Activated CD8-positive, alpha-beta memory T cell treated with anti-CD3 and anti-CD28 coated beads for 36 hours (primary cell): ENCODE data around the gene SAMD10. TPM values are rescaled to one million over a fixed set of nuclear protein-coding genes. Genes with fewer than 3 reads are reported as not detected.
"Not testable (repeated sequence)": the region's sequence is repeated elsewhere in the genome, so short reads cannot be mapped to it uniquely, and the experiment has no call there.

Experiments
- CTCF ChIA-PET: fragments of 350-600 bp; sonication (Branson Sonifier 250); formaldehyde crosslinking; loops from one replicate; lab custom pipeline; 2021; ENCODE audit warnings: antibody characterized with exemption; lab: Charles Lee
- POLR2A ChIA-PET: fragments of 350-600 bp; sonication (Branson Sonifier 250); formaldehyde crosslinking; loops from one replicate; lab custom pipeline; 2021; ENCODE audit warnings: antibody characterized with exemption; lab: Charles Lee
- total RNA-seq, 2 experiments: library from RNA; stranded (reverse); gene quantifications; one replicate each; pipeline ENCODE4 v1.2.3, GENCODE V29; 2021

SAMD10 gene
- total RNA-seq: 10 to 100 TPM; 19.0 to 20.5 TPM

DNA sequence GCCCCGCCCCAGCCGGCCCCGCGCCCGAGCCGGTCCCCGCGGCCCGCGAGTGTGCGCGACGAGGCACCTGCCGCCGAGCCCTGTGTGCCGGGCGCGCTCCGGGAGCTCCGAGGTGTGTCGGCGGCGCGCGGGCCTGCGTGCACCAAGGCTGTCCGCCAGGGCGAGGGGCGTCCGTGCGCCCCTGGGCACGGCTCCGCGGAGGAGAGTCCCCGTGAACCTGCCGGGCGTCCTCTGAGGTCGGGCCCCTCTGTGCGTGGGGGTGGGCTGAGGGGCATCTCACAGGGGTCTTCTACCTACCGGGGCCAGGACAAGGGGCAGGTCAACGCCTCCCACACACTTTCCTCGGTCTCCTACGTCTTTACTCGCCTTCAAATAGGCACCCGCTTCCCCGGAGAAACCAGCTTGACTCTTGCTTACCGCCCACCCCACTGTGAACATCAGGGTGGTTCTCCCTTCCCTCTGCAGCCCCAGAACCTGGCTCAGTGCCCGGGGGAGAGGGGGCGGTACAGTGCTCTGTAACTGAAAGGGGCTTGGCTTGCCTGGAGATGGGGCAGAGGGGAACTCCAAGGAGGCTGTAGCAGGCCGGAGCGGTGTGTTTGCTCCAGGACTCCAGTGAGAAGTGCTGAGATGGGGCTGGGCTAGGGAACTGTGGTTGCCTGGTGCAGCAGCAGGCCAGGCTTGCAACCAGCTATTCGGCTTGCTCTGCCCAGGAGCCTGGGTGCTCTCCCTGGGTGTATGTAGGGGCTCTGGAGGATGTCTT lies at the start of gene SAMD10:
TSS of gene SAMD10 (minus strand) at position 86 of the 760 bp plus-strand sequence. CDS start 175 bp downstream, outside the sequence.
- POLR2A ChIA-PET: interaction anchor here (0.6 to 2.0 kb wide), 6 partner anchors 22 to 459 kb away, joined by 3 to 13 read pairs (median 5); partner anchors contain the start of genes DNAJC5, LKAAEAR1 and PPDPF
- CTCF ChIA-PET: interaction anchor here (0.6 to 4.5 kb wide), 17 partner anchors 12 to 451 kb away, joined by 3 to 41 read pairs (median 4); partner anchors contain the start of genes ARFRP1, C20orf204, LIME1 and RGS19

DNA sequence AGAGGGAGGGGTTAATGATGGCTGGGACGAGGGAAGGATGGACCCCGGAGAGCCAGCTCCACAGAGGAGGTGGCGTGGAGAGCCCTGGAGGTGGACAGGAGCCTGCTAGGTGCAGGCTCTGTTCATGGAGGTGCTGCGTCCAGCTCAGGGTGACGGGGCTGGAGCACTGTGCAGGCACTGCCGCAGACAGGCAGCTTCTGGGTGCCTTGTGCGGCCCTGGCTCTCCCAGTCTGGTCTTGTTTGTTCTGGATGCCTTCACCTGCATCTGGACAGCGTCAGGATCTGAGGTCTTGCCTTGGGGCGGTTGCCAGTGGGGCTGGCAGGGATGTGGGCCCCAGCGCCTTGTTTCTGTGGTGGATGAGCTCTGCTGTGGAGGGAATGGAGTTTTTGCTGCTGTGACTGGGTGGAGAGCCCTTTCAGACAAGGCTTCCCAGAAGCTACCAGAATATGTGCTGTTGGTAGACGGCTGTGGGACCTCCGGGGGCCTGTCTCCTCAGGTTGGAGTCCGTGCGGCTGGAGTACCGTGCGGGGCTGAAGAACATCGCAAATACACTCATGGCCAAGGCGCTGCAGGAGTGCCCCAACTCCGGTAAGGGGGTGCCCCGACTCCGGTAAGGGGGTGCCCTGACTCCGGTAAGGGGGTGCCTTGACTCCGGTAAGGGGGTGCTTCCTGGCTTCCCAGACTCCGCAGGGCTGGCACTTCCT lies 48.7 kb upstream of the SAMD10 start:
- CTCF ChIA-PET: interaction anchor here (1.3 kb wide), 1 partner anchor 10 kb away, joined by 4 read pairs; no protein-coding TSS in a partner anchor
- POLR2A ChIA-PET: no interaction called here

DNA sequence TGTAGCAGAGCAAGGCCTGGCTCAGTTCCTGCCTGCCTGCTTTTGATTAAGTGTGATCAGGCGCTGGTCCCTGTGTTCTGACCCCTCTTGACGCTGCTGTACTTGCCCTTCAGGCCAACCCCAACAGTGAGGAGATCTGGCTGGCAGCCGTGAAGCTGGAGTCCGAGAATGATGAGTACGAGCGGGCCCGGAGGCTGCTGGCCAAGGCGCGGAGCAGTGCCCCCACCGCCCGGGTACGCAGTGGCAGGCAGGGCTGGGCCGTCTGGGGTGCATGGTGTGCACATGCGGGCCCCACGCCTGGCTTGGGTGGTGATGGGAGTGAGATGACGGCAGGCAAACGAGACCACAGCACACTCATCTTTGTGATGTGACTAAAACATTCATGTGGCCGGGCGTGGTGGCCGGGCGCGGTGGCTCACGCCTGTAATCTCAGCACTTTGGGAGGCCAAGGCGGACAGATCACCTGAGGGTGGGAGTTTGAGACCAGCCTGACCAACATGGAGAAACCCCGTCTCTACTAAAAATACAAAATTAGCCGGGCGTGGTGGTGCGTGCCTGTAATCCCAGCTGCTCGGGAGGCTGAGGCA lies 46.5 kb upstream of the SAMD10 start:
- POLR2A ChIA-PET: no interaction called here

DNA sequence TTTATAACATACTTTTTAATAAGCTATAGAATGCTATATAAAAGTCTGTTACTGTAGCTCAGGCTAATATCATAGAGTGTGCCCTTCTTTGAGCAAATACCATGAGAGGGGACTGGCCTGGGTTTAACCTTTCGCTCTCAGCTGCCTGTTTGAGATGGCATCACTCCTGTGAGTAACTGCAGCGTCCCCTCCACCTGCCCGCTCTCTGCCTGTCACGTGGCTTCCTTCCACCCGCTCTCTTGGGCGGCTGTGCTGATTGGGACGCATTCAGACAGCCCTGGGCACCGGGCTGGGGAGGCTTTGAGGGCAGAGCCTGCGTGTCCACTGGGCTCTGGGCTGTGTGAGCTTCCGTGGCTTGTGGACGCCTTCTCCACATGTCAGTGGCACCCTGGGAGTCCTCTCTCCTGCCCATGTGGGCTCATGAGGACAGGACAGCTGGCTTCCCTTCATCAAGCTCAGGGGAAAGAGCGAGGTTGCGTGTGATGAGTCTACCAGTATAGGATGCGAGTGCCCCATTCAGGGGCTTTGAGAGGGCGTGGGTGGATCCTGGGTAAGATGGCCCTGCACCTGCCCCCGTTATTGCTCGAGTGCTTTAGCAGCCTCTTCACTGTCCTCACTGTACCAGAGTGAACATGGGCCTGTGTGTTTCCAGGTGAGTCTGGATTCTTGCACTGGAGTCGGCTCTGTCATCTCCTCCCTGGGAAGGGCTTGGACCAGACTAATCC lies 45.8 kb upstream of the SAMD10 start:
- CTCF ChIA-PET: interaction anchor here (0.9 kb wide), 1 partner anchor 14 kb away, joined by 3 read pairs; no protein-coding TSS in a partner anchor
- POLR2A ChIA-PET: no interaction called here

More for the DNA sequence above, 46.5 kb upstream of the SAMD10 start:
- CTCF ChIA-PET: no interaction called here

DNA sequence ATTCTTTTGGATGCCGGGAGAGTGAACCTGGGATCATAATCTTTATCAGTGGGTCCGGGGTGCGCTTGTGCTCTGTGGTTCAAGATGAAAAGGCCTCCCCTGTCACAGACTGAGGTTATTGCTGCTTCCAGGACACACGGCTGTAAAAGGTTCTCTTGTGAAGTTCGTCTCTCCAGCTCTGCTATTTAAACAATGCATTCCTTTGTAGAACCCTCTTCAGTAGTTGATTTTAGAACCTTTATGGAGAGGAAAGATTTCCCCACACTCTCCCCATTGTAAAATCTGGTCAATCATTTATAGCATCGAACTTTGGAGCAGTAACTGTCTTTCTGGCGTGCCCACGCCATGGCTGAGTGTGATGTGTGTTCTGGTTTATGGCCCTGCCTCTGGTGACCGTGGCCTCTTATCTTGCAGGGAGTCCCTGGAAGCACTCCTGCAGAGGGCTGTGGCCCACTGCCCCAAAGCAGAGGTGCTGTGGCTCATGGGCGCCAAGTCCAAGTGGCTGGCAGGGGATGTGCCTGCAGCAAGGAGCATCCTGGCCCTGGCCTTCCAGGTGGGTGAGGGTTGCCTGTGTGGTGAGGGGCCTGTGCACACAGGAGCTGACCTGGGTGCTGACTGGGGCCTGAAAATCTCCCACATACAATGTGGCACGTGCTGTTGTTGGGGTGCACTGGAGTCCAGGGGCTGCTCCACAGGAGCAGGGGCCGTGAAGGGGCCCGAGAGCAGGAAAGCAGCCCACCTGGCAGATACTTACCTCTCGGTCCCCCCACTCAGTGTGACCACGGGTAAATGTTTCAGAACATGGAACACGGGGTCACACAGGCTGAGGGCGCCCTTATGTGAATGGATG lies 44.9 kb upstream of the SAMD10 start:
- POLR2A ChIA-PET: no interaction called here
- CTCF ChIA-PET: interaction anchor here (0.9 kb wide), 1 partner anchor 15 kb away, joined by 3 read pairs; no protein-coding TSS in a partner anchor

DNA sequence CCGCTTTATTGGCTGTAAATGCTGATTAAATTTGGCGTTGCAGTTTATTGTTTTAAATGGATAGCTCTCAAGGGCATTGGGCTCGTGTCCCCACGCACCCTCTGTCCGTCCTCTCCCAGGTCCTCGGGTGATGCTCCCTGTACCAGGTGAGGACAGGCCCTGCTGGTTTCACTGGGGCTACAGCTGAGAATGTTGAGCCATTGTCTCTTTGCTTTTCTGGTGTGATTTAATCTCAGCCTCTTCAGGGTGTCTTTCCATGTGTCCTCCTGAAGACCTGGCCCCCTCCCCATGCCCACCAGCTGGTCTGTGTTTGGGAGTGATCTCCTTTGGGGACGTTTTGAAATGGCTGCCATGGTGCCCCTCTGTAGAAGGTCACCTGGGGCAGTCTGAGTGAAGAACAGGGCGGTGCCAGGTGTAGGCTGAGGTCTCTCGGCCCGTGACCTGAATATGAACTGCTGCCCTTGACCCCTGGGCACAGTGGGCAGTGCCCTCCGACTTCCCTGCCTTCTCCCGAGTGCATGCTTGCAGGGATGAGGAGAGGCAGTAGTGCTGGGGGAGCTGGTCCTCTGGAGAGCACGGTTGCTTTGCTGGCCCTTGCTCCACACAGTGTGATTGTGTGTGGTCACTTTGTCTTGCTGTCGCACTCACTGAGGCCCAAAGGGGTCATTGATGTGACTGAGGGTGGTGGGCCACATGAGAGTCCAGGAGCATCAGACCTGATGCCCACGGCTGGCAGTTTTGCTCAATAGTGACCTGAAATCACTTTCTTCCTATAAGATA lies 44.1 kb upstream of the SAMD10 start:
- ChIA-PET CTCF (no interaction called here), POLR2A (no interaction called here)

DNA sequence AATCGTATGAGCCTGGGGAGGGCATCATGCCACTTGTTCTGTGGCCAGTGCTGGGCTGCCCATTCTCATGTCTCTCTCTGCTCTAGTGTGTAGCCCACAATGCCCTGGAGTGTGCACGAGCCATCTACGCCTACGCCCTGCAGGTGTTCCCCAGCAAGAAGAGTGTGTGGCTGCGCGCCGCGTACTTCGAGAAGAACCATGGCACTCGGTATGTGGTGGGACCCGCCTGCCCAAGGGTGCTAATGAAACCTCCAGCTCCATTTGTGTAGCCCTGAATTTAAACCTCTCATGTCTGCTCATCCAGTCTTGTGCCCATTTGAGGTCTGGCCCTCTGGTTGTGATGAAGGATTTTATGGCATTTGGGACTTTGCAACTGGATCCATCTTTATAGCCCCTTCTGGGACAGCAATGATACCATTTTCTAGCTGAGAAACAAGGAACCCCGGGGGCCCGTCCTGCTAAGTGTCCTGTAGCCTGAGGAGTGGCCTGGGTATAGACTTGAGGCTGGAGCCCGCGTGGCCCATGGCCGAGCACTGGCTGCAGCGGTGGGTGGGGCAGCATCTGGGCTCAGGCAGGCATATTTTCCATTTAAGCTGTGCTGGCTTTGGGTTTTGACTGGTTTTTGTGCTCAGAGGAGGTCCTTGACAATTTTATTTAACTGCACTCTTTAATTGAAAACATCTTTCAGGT lies 43.4 kb upstream of the SAMD10 start:
- POLR2A ChIA-PET: no interaction called here
- CTCF ChIA-PET: no interaction called here

DNA sequence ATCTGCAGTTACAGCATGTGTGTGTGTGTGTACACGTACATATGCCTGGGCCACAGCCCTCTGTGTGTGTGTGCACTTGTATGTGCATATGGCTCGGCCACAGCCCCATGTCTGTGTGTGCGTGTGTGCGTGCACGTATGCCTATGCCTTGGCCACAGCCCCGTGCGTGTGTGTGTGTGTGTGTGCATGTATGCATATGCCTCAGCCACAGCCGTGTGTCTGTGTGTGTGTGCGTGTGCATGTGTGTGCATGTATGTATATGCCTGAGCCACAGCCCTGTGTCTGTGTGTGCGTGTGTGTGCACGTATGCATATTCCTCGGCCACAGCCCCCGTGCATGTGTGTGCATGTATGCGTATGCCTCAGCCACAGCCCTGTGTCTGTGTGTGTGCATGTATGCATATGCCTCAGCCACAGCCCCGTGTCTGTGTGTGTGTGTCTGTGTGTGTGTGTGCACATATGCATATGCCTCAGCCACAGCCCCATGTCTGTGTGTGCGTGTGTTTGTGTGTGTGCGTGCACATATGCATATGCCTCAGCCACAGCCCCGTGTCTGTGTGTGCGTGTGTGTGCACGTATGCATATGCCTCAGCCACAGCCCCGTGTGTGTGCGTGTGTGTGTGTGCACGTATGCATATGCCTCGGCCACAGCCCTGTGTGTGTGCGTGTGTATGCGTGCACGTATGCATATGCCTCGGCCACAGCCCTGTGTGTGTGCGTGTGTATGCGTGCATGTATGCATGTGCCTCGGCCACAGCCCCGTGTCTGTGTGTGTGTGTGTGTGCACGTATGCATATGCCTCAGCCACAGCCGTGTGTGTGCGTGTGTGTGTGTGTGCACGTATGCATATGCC lies 41.9 kb upstream of the SAMD10 start:
- ChIA-PET POLR2A (no interaction called here), CTCF (no interaction called here)

DNA sequence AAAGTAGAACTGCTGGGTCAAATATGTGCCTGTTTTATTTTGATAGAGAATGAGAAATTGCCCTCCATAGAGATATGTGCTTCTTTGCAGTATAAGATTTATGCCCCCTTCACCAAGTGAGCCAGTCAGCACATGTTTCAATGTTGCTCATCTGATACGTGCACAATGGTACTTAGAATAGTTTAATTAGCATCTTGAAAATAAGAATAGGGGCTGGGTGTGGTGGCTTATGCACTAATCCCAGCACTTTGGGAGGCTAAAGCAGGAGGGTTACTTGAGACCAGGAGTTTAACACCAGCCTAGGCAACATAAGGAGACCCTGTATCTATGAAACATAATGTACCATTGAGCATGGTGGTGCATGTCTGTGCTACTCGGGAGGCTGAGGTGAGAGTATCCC lies 36.2 kb upstream of the SAMD10 start:
- CTCF ChIA-PET: no interaction called here
- POLR2A ChIA-PET: no interaction called here

DNA sequence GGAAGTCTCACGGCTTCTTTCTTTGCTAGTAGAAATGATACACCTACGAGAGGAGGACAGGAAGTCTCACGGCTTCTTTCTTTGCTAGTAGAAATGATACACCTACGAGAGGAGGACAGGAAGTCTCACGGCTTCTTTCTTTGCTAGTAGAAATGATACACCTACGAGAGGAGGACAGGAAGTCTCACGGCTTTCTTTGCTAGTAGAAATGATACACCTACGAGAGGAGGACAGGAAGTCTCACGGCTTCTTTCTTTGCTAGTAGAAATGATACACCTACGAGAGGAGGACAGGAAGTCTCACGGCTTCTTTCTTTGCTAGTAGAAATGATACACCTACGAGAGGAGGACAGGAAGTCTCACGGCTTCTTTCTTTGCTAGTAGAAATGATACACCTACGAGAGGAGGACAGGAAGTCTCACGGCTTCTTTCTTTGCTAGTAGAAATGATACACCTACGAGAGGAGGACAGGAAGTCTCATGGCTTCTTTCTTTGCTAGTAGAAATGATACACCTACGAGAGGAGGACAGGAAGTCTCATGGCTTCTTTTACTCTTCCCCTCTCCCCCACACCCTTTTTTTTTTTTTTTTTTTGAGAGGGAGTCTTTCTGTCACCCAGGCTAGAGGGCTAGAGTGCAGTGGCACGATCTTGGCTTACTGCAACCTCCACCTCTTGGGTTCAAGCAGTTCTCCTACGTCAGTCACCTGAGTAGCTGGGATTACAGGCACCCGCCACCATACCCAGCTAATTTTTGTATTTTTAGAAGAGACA lies 33.1 kb upstream of the SAMD10 start:
- POLR2A ChIA-PET: interaction anchor here (0.7 kb wide), 1 partner anchor 110 kb away, joined by 5 read pairs; no protein-coding TSS in a partner anchor

DNA sequence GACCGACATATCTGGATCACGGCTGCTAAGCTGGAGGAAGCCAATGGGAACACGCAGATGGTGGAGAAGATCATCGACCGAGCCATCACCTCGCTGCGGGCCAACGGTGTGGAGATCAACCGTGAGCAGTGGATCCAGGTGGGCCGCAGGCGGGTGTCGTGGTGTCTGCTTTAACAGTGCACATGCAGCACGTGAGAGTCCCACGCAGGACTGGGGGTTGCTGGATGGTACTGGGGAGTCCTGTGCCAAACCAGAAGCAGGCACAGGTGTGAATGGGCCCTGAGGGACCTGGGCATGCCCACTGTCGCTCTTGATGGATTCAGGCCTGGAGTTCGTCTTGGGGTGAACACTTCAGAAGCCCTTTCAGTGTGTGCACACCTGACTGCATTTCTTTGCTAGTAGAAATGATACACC lies 31.9 kb upstream of the SAMD10 start:
- POLR2A ChIA-PET: no interaction called here

More for the DNA sequence above, 33.1 kb upstream of the SAMD10 start:
- CTCF ChIA-PET: not testable (repeated sequence)

DNA sequence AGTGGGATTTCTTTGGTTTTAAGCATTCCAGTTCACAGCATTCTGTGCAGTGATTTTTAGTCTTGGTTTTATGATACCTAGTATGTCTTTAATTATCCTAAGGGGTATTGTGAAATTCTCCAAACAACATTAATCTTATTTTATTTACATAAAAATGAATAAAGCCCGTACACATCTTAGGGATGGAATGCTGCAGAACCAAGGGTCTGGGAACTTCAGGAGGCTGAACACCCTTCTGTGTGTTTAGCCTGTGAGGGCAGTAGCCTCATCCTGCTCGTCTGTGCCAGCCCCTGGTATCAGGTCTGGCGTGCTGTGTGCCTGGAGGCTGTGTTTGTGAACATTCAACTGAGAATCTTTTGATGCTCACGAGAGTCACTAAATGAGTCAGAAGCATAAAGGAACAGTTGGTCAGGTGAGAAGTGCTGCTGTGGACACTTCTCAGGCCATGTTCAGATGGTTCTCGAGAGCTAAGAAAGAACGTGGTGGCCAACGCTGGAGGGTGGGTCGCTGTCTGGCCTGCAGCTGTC lies 31.3 kb upstream of the SAMD10 start:
- ChIA-PET CTCF (interaction anchor here (0.8 to 1.9 kb wide), 3 partner anchors 15 to 30 kb away, joined by 3 to 5 read pairs (median 4); partner anchors contain the start of gene PRPF6), POLR2A (no interaction called here)

More for the DNA sequence above, 31.9 kb upstream of the SAMD10 start:
- CTCF ChIA-PET: no interaction called here

DNA sequence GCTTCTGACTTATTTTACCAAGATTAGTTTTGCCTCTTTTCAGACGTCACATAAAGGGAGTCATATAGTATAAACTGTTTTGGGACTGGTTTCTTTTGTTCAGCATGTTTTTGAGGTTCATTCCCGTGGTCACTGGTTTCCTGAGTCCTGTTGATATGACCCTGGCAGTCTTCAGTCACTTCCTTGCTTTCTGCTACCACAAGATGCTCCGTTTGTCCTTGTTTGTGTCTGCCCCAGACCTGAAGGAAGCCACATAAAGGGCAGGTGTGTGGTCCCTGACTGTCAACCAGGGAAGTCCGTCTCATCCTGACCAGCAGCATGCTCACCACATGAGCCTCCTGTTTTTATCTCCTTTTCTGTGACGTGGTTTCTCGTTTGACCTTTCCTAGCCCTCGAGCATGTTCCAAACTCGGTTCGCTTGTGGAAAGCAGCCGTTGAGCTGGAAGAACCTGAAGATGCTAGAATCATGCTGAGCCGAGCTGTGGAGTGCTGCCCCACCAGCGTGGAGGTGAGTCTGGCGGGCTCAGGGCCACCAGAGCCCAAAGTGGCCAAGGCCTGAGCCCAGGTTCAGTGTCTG lies 30.5 kb upstream of the SAMD10 start:
- ChIA-PET POLR2A (no interaction called here), CTCF (interaction anchor here (0.8 to 1.9 kb wide), 3 partner anchors 14 to 30 kb away, joined by 3 to 5 read pairs (median 4); partner anchors contain the start of gene PRPF6)

DNA sequence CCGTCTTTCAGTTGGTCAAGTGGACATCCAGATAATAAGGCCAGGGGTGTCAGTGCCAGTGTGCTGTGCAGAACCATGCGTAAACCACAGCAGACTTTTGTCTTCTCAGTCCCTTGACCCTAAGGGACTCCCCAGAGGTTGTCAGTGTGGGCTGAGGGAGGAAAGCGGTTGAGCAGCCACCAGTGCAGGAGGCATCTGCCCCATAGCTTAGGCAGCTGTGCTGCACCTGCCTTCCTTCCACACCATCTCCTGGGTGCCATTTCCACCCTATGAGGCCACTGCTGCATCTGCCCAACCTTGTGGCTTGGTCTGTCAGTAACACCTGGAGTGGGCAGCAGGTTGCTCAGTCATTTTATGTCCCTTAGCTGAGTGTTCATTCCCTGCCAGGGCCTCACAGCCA lies 27.5 kb upstream of the SAMD10 start:
- ChIA-PET POLR2A (no interaction called here), CTCF (interaction anchor here (1.2 kb wide), 1 partner anchor 10 kb away, joined by 3 read pairs; no protein-coding TSS in a partner anchor)
